Activated CD4-positive, alpha-beta T cell treated with anti-CD3 and anti-CD28 coated beads, Interleukin-2, amount 50 U/mL, for 1 hour (primary cell): Measurements from ENCODE around the gene HES1.
"Not testable (repeated sequence)": the region's sequence is repeated elsewhere in the genome, so short reads cannot be mapped to it uniquely, and the experiment has no call there.

Experiments
- DNase-seq: peaks from one replicate; pipeline ENCODE4 v3.0.0-alpha.2; 2020

HES1 gene

GRCh38 chr3:194147679-194148078 is 11.7 kb downstream of the HES1 start:
- no peak for DNase-seq

- no peak for DNase-seq
These were observed 12.4 kb downstream of the HES1 start for GRCh38 chr3:194148383-194148782.

- no peak for DNase-seq
These were observed 14.4 kb downstream of the HES1 start for GRCh38 chr3:194150252-194150934.

- not testable (repeated sequence) for DNase-seq
These were observed 15.0 kb downstream of the HES1 start for GRCh38 chr3:194150935-194151302.

- no peak for DNase-seq
These were observed 18.4 kb downstream of the HES1 start for GRCh38 chr3:194154346-194154745.

- no peak for DNase-seq
These were observed 20.1 kb downstream of the HES1 start for GRCh38 chr3:194156095-194156494.

GRCh38 chr3:194158942-194159439 is 23.0 kb downstream of the HES1 start:
- DNase-seq: no peak

GRCh38 chr3:194160158-194160557 is 24.2 kb downstream of the HES1 start:
- DNase-seq: no peak

- no peak for DNase-seq
These were observed 25.4 kb downstream of the HES1 start for GRCh38 chr3:194161131-194162045.

GRCh38 chr3:194162070-194162678 is 26.2 kb downstream of the HES1 start:
- DNase-seq: no peak

- DNase-seq: no peak
These were observed 27.1 kb downstream of the HES1 start for GRCh38 chr3:194162817-194163584.

- DNase-seq: no peak
These were observed 27.7 kb downstream of the HES1 start for GRCh38 chr3:194163697-194164096.

GRCh38 chr3:194164861-194165260 is 28.9 kb downstream of the HES1 start:
- no peak for DNase-seq

GRCh38 chr3:194165271-194166018 is 29.5 kb downstream of the HES1 start:
- DNase-seq: no peak

- no peak for DNase-seq
These were observed 30.9 kb downstream of the HES1 start for GRCh38 chr3:194166682-194167479.

GRCh38 chr3:194167480-194168282 is 31.7 kb downstream of the HES1 start:
- no peak for DNase-seq

GRCh38 chr3:194168994-194169393 is 33.0 kb downstream of the HES1 start:
- DNase-seq: no peak

- DNase-seq: no peak
These were observed 33.6 kb downstream of the HES1 start for GRCh38 chr3:194169595-194169994.

- no peak for DNase-seq
These were observed 34.8 kb downstream of the HES1 start for GRCh38 chr3:194170793-194171192.

GRCh38 chr3:194174406-194174805 is 38.5 kb downstream of the HES1 start:
- no peak for DNase-seq
